Mesothelial cell of epicardium (in vitro differentiated cells): ENCODE data around the gene ATXN10. TPM values are rescaled to one million over a fixed set of nuclear protein-coding genes. Genes with fewer than 3 reads are reported as not detected.

Source experiments
- DNase-seq, 2 experiments: peaks; one replicate each; pipeline ENCODE4 v3.0.0; 2021; ENCODE audit warnings: low spot score in 2 of 2; ENCODE audit not compliant: unreplicated experiment in 2 of 2
- H3K27ac Mint-ChIP-seq: 2 replicates; pipeline ENCODE4 v1.8.0; 2021; ENCODE audit warnings: mixed read lengths
- H3K27me3 Mint-ChIP-seq: 2 replicates; pipeline ENCODE4 v1.8.0; 2021; ENCODE audit warnings: low read depth, mixed read lengths
- H3K36me3 Mint-ChIP-seq: 2 replicates; pipeline ENCODE4 v1.8.0; 2021; ENCODE audit warnings: mixed read lengths
- H3K4me1 Mint-ChIP-seq: 2 replicates; pipeline ENCODE4 v1.8.0; 2021; ENCODE audit warnings: mixed read lengths
- H3K4me3 Mint-ChIP-seq: 2 replicates; pipeline ENCODE4 v1.8.0; 2021; ENCODE audit warnings: mild to moderate bottlenecking, moderate library complexity, mixed read lengths
- H3K9me3 Mint-ChIP-seq: 2 replicates; pipeline ENCODE4 v1.8.0; 2021; ENCODE audit warnings: mixed read lengths
- total RNA-seq: library from RNA; stranded (reverse); gene quantifications from 3 replicates; pipeline ENCODE4 v1.2.1, GENCODE V29; 2021
- TF ChIP-seq, protein P1 (sequence below): fragments of 200-600 bp; sonication (generic); IDR thresholded peaks from one replicate; pipeline ENCODE4 v1.5.0; 2021; ENCODE audit warnings: antibody characterized with exemption; ENCODE audit not compliant: unreplicated experiment

Gene ATXN10
- total RNA-seq, 1 donor from 2014 or later: 237 TPM

GRCh38 chr22:45889093-45889538 is 217.5 kb downstream of the ATXN10 start:
- Mint-ChIP-seq H3K27ac (no peak overlapping the region), H3K4me3 (no peak overlapping the region), H3K36me3 (no peaks in the 10 kb centered on the region), H3K27me3 (no peaks in the 10 kb centered on the region), H3K4me1 (peaks cover 2% of the 10 kb centered on the region), H3K9me3 (no peaks in the 10 kb centered on the region)
- DNase-seq: no peak
- TF ChIP-seq, protein P1, sequence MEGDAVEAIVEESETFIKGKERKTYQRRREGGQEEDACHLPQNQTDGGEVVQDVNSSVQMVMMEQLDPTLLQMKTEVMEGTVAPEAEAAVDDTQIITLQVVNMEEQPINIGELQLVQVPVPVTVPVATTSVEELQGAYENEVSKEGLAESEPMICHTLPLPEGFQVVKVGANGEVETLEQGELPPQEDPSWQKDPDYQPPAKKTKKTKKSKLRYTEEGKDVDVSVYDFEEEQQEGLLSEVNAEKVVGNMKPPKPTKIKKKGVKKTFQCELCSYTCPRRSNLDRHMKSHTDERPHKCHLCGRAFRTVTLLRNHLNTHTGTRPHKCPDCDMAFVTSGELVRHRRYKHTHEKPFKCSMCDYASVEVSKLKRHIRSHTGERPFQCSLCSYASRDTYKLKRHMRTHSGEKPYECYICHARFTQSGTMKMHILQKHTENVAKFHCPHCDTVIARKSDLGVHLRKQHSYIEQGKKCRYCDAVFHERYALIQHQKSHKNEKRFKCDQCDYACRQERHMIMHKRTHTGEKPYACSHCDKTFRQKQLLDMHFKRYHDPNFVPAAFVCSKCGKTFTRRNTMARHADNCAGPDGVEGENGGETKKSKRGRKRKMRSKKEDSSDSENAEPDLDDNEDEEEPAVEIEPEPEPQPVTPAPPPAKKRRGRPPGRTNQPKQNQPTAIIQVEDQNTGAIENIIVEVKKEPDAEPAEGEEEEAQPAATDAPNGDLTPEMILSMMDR: no peak

DNA sequence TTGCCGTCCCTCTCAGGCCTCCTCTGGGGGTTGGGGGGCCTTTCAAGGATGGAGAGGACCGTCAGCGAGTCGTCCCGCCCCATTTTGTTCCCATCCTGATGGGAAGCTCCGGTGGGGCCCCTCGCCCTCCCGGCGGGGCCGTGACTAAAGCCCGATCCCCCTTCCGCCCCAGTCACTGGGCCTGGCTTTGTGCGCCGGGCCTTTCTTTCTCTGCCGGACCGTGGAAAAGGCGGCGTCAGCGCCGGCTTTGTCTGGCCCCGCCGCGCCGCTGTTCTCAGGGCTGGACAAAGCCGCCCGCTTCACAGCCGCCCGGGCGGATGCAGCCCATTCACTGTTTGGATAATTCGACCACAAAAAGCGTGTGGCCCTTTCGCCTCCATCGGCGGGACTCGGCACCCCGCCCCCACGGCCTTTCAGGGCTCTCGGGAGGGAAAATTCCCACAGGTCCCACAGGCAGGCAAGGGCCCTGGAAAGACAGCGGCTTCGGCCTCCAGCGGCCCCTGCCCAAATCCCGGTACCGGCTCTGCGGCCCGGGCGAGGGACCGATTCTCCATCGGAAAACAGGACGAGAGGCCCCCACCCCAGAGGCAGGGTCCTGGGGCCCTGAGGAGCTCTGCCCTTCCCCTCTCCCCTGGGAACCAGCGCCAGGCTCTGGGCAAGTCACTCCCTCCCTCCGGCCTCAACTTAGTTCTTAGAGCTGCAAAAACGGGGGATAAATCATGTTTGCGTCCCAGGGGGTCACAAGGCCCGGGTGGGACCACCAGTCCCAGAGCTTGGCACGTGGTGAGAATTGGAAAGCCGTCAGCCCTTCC is 218.1 kb downstream of the ATXN10 start:
- Mint-ChIP-seq H3K4me3 (no peak overlapping the region), H3K27ac (no peak overlapping the region)

GRCh38 chr22:45890351-45890635 is 218.7 kb downstream of the ATXN10 start:
- TF ChIP-seq, protein P1: no peak
- H3K4me3 Mint-ChIP-seq: no peak overlapping the region
- H3K4me1 Mint-ChIP-seq: peaks cover 2% of the 10 kb centered on the region
- H3K27me3 Mint-ChIP-seq: no peaks in the 10 kb centered on the region
- no peak for DNase-seq
- H3K9me3 Mint-ChIP-seq: no peaks in the 10 kb centered on the region
- H3K27ac Mint-ChIP-seq: no peak overlapping the region
- no peaks in the 10 kb centered on the region for H3K36me3 Mint-ChIP-seq

More for the DNA sequence above, 218.1 kb downstream of the ATXN10 start:
- TF ChIP-seq, protein P1: no peak
- H3K27me3 Mint-ChIP-seq: no peaks in the 10 kb centered on the region
- H3K9me3 Mint-ChIP-seq: no peaks in the 10 kb centered on the region
- DNase-seq: no peak
- peaks cover 2% of the 10 kb centered on the region for H3K4me1 Mint-ChIP-seq
- no peaks in the 10 kb centered on the region for H3K36me3 Mint-ChIP-seq

DNA sequence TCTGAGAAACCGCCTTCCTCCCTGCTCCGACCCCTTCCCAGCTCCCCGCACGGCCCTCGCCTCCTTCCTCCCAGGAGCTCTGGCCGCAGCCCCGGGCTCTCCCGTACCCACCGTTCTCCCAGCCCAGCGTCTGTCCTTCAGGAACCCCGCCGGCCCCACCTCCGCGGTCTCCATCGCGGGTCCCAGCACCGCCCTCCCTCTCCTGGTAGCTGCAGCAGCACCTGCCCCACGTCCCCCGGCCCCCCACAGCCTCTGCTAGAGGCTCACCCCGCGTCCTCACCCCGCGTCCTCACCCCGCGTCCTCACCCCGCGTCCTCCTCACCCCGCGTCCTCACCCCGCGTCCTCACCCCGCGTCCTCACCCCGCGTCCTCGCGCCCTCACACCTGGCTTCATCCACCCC is 219.4 kb downstream of the ATXN10 start:
- DNase-seq: no peak
- TF ChIP-seq, protein P1: no peak
- Mint-ChIP-seq H3K27ac (no peak overlapping the region), H3K9me3 (no peaks in the 10 kb centered on the region), H3K4me1 (peaks cover 3% of the 10 kb centered on the region), H3K36me3 (no peaks in the 10 kb centered on the region), H3K4me3 (no peak overlapping the region), H3K27me3 (no peaks in the 10 kb centered on the region)

GRCh38 chr22:45891471-45891995 is 219.9 kb downstream of the ATXN10 start:
- DNase-seq: no peak
- H3K9me3 Mint-ChIP-seq: no peaks in the 10 kb centered on the region
- peaks cover 8% of the 10 kb centered on the region for H3K4me1 Mint-ChIP-seq
- no peaks in the 10 kb centered on the region for H3K36me3 Mint-ChIP-seq
- H3K27ac Mint-ChIP-seq: no peak overlapping the region
- no peaks in the 10 kb centered on the region for H3K27me3 Mint-ChIP-seq
- no peak overlapping the region for H3K4me3 Mint-ChIP-seq
- TF ChIP-seq, protein P1: no peak
